Pons (tissue), 1 donor: ENCODE data around the gene GSTO2.

Source experiments
- DNase-seq: peaks from one replicate; pipeline ENCODE4 v3.0.0-alpha.2; 2016; ENCODE audit warnings: low spot score

GSTO2 gene

DNA sequence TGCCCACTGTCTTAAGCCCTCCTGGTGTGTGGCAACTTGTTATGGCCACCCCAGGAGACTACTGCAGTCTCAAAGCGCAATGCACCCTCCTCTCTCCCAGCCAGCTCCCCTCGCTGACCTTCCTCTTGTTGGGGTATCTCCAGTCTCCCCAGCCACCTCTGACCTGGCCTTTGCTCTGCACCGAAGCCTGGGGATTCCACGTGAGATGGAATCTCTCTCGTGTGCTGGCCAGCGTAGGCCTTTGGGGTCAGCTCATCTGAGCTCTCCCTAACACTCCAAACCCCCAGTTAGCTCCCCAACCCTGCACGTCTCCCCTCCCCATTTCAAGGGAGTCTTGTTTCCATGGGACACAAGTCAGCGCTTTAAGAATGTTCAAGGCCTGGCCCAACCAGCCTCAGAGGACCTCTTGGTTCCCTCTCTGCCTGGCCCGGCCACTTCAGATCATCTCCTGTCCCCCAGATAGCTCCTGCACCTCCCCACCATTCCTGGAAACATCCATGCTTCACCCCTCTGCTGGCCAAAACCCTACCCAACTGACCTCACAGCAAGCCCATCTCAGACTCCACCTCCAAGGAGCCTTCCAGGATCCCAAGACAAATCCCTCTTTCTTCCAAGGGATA is 58.1 kb downstream of the GSTO2 start:
- no peak for DNase-seq

DNA sequence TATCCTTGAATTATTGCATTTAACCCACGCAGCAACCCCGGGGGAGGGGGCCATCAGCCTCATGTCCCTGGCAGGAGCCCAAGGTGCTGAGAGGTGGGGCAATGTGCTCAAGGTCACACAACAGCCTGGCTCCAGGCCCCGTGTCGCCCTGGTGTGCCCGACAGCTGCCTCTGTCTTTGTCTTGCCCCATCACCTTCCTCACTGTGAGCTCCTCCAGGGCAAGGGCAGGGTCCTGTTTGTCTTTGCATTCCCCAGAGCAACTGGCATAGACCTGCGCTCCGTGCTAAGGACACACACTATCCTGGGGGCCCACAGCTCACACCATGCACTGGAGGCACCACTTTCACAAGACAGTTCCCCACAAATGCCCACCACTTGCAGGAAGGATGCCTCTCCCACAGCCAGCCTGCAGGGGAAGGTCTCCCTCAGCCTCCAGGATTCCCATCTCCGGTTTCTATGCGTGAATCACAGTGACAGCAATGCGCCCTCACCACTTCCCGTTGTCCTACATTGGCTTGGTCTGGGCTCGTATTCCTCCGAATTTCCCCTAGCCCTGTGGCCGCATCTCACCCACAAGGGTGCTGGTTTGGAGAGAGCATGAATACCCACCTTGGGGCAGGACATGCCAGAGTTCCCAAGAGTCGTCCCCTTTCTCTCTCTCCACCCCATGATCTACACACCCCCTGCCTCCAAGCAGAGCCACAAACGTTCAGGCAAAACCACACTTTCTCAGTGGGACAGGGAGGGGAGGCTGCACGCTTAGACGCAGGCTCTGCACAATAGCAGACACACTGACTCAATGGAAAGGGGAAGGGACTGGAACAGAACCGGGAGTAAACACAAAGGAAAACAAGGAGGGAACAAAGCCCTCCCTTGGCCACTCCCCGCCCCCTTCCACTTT is 59.0 kb downstream of the GSTO2 start:
- peak; percentile 61 for DNase-seq

DNA sequence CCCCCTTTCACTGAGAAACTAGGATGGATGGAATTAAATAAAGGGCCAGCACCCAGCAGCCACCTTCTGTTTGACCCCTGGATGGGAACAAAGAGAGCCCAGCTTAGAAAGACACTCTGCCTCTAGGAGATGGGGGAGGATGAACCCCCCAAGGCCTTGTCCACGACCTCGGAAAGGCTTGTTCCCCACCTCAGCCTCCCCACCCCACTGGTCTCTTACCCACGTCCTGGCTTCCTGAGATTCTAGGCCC is 59.6 kb downstream of the GSTO2 start:
- no peak for DNase-seq

GRCh38 chr10:104328896-104329710 is 60.1 kb downstream of the GSTO2 start:
- peak; percentile 69 for DNase-seq

- DNase-seq, result no peak
Measured at GRCh38 chr10:104329735-104330134, 60.8 kb downstream of the GSTO2 start.

GRCh38 chr10:104330168-104331110 is 61.5 kb downstream of the GSTO2 start:
- DNase-seq, result no peak

DNA sequence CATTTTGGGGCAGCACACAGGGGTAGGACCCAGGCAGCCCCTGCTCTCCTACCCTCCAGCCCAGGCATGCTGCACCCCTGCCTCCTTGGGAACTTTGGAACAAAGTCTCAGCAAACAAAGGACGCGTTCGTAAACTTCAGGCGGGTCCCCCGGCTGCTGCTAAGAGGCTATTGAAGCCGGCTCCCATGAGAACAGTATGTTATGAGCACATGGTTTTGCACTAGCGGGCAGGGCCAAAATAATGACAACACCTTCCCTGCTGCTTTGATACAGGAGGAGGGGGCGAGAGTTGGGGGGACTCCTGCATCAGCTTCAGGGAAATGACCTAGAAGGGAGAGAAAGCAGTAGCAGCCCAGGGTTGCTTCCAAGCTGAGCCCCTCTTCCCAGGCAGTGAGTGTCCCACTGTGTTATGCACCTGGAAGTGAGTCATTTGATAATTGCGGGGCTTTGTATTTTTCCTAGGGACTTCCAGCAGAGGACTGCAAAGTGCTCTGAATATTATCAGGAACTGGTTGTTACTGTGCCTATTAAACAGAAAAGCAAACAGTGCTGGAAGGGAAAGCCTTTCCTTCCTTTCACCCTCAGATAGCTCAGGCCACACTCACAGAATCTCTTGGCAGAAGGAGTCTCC is 62.3 kb downstream of the GSTO2 start:
- DNase-seq, result no peak

DNA sequence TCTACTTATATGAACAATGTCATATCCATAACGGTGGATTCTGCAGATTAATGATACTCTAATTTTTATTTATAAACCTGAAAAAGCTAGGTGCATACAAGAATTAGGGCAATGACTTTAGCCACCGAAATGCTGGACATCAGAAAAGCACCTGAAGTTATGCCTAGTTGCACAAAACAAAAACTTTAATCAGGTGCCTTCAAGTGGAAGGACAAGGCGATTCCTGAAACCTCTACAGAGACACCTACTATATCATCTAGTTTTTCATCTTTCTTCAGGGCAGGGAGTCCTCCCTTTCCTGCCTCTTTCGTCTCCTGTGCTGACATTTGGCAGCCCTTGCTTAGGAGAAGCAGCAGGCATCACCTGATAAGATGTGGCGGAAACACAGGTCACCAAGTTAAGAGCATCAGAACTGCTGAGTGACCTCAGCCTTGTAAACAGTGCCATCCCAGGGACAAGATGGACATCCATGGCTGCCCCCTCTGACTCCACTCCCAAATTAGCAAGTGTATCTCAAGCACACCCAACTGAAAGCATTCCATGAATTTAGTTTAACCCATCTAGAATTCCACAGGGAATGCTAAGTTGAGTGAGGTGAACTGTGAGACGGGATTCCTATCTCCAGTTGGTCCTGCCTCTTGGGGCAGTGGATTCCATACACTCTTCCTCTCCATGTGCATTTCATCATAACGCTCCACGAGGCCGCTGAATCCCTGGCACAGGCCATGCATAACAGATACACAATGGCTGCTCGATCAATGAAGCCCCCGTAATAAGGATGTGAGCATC is 63.5 kb downstream of the GSTO2 start:
- no peak for DNase-seq

- DNase-seq, result no peak
Measured at GRCh38 chr10:104333032-104333727, 64.2 kb downstream of the GSTO2 start.

- no peak for DNase-seq
Measured at GRCh38 chr10:104333728-104334373, 64.9 kb downstream of the GSTO2 start.

DNA sequence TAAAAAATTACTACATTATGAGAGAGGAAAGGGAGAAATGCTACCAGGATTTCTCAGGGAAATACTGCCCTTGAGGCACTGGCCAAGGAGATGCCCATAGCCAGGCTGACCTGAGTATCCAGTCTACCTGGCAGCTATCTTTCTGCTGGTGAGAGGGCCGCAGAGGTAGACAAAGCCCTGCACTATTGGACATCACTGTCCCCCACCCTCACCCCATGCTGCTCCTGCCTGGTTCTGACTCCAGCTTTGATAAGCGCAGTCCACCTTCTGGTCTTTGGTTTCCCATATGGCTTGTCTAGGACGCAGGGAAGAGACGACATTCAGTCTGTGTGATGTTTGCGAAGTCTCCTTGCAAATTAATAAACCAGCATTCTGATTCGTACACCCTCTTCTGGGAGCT is 65.6 kb downstream of the GSTO2 start:
- DNase-seq, result no peak

GRCh38 chr10:104334965-104335650 is 66.1 kb downstream of the GSTO2 start:
- no peak for DNase-seq

GRCh38 chr10:104336821-104337467 is 68.0 kb downstream of the GSTO2 start:
- no peak for DNase-seq

- peak; percentile 59 for DNase-seq
Measured at GRCh38 chr10:104337521-104337984, 68.6 kb downstream of the GSTO2 start.

- peak; percentile 63 for DNase-seq
Measured at GRCh38 chr10:104337985-104338735, 69.2 kb downstream of the GSTO2 start, which contains the start of gene ITPRIP. Gene ITPRIP (minus strand): TSS chr10:104338465. CDS start chr10:104316051, 22,414 bp downstream.

DNA sequence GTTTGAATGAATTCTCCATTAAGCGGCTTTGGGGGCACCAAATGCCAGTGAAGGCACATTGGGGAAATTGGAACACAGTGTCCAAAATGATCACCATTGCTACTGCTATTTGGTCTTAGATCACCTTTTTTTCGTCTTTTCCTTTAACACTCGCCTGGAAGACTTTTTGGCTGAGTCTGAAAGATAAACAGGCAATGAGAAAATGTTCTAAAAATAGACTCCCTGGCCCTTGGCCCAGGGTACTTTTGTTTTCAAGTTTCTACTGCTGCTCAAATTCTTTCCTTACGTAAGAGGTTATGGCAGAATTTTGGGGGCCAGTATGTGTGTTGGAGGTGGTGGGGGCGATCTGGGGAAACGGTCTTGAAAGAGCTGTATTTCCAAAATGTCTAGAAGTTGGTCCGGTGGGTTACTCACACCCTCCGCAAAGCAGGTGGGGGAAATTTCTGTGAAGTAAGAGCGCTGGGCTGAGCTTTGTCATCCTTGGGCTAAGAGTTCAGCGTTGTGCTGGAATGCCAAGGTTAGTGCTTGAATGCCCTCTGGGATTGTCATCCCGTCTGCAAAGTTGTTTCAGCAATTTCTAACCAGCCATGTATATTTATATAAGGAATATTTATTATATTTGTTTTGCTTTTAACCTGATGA is 70.6 kb downstream of the GSTO2 start:
- DNase-seq, result peak; percentile 68

DNA sequence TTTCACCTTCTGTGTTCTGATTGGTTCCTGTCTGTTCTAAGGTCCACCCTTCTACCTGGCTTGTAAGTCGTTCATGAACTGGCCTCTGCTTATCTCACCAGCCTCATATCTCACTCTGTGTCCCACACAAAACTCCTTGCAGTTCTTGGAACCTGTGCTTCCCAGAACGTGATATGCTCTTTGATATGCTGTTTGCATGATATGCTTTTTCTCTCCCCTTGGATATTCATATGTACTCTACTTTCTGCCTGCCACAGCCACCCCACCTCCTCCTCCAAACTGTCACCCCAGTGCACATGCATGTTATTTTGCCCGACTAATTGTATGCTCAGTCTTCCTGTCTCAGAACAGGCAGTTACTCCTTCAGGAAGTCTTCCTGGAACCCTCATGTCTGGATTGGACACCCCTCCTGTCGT is 71.1 kb downstream of the GSTO2 start:
- no peak for DNase-seq
